Endothelial cell of umbilical vein (primary cell): ENCODE measurements around the gene PANX2. TPM values are rescaled to one million over a fixed set of nuclear protein-coding genes. Genes with fewer than 3 reads are reported as not detected.

Source experiments
- BruUV-seq: library from RNA; stranded (reverse); fragments of 400-500 nt; replicated peaks from 2 replicates; lab custom pipeline; 2021; lab: Mats Ljungman, UMichigan
- CTCF ChIA-PET: fragments of 300-600, 350-600 bp; sonication (Branson Sonifier 250); formaldehyde crosslinking; loops from one replicate; lab custom pipeline; 2021; ENCODE audit warnings: antibody characterized with exemption, inconsistent platforms; lab: Charles Lee
- POLR2A ChIA-PET: fragments of 300-600, 350-600 bp; sonication (Branson Sonifier 250); formaldehyde crosslinking; loops from one replicate; lab custom pipeline; 2021; ENCODE audit warnings: antibody characterized with exemption, inconsistent platforms; lab: Charles Lee
- DNase-seq: peaks from one replicate; pipeline ENCODE4 v3.0.0-alpha.2; 2011; ENCODE audit warnings: low read depth, low spot score
- FAIRE-seq: peaks from 2 replicates; lab custom pipeline; 2011; peaks lifted over from hg19 to GRCh38; lab: Jason Lieb, UNC
- H2AFZ ChIP-seq: 2 replicates; pipeline ENCODE4 v1.6.0; 2012; ENCODE audit warnings: low read depth, low read length, control low read depth, inconsistent platforms
- H3K27ac ChIP-seq: 2 replicates; pipeline ENCODE4 v1.5.1; 2011; ENCODE audit warnings: low read depth, mild to moderate bottlenecking, control low read depth, low read length, moderate library complexity; ENCODE audit not compliant: insufficient read depth
- H3K27me3 ChIP-seq, 2 experiments: 2 replicates each; pipeline versions ENCODE4 v1.6.0 to v1.6.1; 2011; ENCODE audit warnings: low read length in 2 of 2, mixed read lengths in 1 of 2; ENCODE audit not compliant: control insufficient read depth in 2 of 2, insufficient read depth in 2 of 2
- H3K36me3 ChIP-seq, 2 experiments: 2 replicates in 1 of 2; 3 replicates in 1 of 2; pipeline ENCODE4 v1.5.1; 2011; ENCODE audit warnings: low read length in 2 of 2, mild to moderate bottlenecking in 1 of 2, moderate library complexity in 1 of 2; ENCODE audit not compliant: control insufficient read depth in 2 of 2, insufficient read depth in 2 of 2; ENCODE audit errors: extremely low read depth in 1 of 2
- H3K4me1 ChIP-seq: 3 replicates; pipeline ENCODE4 v1.5.1; 2011; ENCODE audit warnings: mild to moderate bottlenecking, low read length; ENCODE audit not compliant: control insufficient read depth, insufficient read depth; ENCODE audit errors: extremely low read depth
- H3K4me2 ChIP-seq: 2 replicates; pipeline ENCODE4 v1.6.1; 2011; ENCODE audit warnings: low read length, control low read depth, mixed read lengths; ENCODE audit not compliant: insufficient read depth
- H3K4me3 ChIP-seq, 3 experiments: fragments of 200-600 bp in 1 of 3; sonication (generic), shearing (Covaris generic) in 1 of 3; replicated peaks in 1 of 3; 2 replicates each; pipeline ENCODE4 v1.5.1; 2011 to 2016; ENCODE audit warnings: control low read depth in 3 of 3, low read length in 3 of 3, mild to moderate bottlenecking in 2 of 3, inconsistent platforms in 1 of 3, low read depth in 1 of 3, moderate library complexity in 1 of 3; ENCODE audit not compliant: insufficient read depth in 1 of 3
- H3K79me2 ChIP-seq: 2 replicates; pipeline ENCODE4 v1.6.0; 2012; ENCODE audit warnings: low read length, inconsistent platforms; ENCODE audit not compliant: control insufficient read depth, insufficient read depth
- H3K9ac ChIP-seq: replicated peaks from 2 replicates; pipeline ENCODE3; 2011; ENCODE audit warnings: low read length, control low read depth; ENCODE audit not compliant: insufficient read depth; ENCODE audit errors: extremely low read depth
- H3K9me1 ChIP-seq: replicated peaks from 3 replicates; pipeline ENCODE4 v1.6.0; 2011; ENCODE audit warnings: mild to moderate bottlenecking, low read length; ENCODE audit not compliant: control insufficient read depth, insufficient read depth; ENCODE audit errors: extremely low read depth
- H3K9me3 ChIP-seq: replicated peaks from 2 replicates; pipeline ENCODE4 v1.5.1; 2012; ENCODE audit warnings: low read length, inconsistent platforms; ENCODE audit not compliant: control insufficient read depth, insufficient read depth
- H4K20me1 ChIP-seq: replicated peaks from 2 replicates; pipeline ENCODE3; 2011; ENCODE audit warnings: mild to moderate bottlenecking, low read length; ENCODE audit not compliant: control insufficient read depth, insufficient read depth; ENCODE audit errors: extremely low read depth
- EZH2 ChIP-seq: IDR thresholded peaks from 2 replicates; pipeline ENCODE4 v1.6.1; 2012; ENCODE audit warnings: borderline replicate concordance, low read depth, mild to moderate bottlenecking, moderate library complexity, low read length, inconsistent platforms; ENCODE audit not compliant: severe bottlenecking
- FOS ChIP-seq: IDR thresholded peaks from 2 replicates; pipeline ENCODE4 v1.6.1; 2011; ENCODE audit warnings: mild to moderate bottlenecking, low read length, moderate library complexity, borderline replicate concordance; ENCODE audit not compliant: insufficient read depth
- GATA2 ChIP-seq: IDR thresholded peaks from 2 replicates; pipeline ENCODE4 v1.7.0; 2011; ENCODE audit warnings: low read depth, mild to moderate bottlenecking, moderate library complexity, mixed read lengths, low read length; ENCODE audit not compliant: insufficient read length, insufficient read depth
- JUN ChIP-seq: IDR thresholded peaks from 2 replicates; pipeline ENCODE4 v1.6.1; 2011; ENCODE audit warnings: borderline replicate concordance, low read depth; ENCODE audit not compliant: insufficient read length, insufficient read depth
- MAX ChIP-seq: IDR thresholded peaks from 2 replicates; pipeline ENCODE4 v1.6.1; 2011; ENCODE audit not compliant: insufficient read depth, insufficient read length
- MYC ChIP-seq: IDR thresholded peaks from one replicate; pipeline ENCODE4 v1.6.1; 2011; ENCODE audit warnings: mild to moderate bottlenecking, low read depth, low read length
- POLR2A ChIP-seq: IDR thresholded peaks from 2 replicates; pipeline ENCODE4 v1.6.1; 2012; ENCODE audit warnings: low read depth, mild to moderate bottlenecking, control low read depth, low read length
- POLR2AphosphoS5 ChIP-seq: IDR thresholded peaks from 2 replicates; pipeline ENCODE4 v1.6.1; 2012; ENCODE audit warnings: low read depth, mild to moderate bottlenecking, control low read depth, low read length, moderate library complexity; ENCODE audit not compliant: insufficient read depth
- dilution Hi-C: fragments of 300-500 bp; cut with MboI; formaldehyde crosslinking; loops from one replicate; pipeline ENCODE4 v1.15.0; 2019; ENCODE audit warnings: low sequenced_read_pairs; ENCODE audit not compliant: extremely low pct_ligation_motif_present
- intact Hi-C: fragments of 100-400 bp; cut with micrococcal nuclease; formaldehyde crosslinking; loops from one replicate; pipeline ENCODE4 v1.10.0; 2022
- polyA plus RNA-seq, 4 experiments: library from polyadenylated mRNA; depleted of rRNA in 3 of 4; stranded (reverse) in 3 of 4; unstranded in 1 of 4; fragments of >200 nt; gene quantifications; 2 replicates each; pipeline versions ENCODE4 v1.2.1 to v1.2.3, GENCODE V29; 2011 to 2012; ENCODE audit warnings: missing spikeins in 1 of 4
- total RNA-seq: library from RNA; stranded (reverse); gene quantifications from 2 replicates; pipeline ENCODE4 v1.2.3, GENCODE V29; 2021
- TF ChIP-seq, protein P1 (sequence below), 2 donors: IDR thresholded peaks; 1 replicate in 1 of 2; 2 replicates in 1 of 2; pipeline ENCODE4 v1.5.1; 2011; ENCODE audit warnings: low read length in 2 of 2, mild to moderate bottlenecking in 2 of 2, moderate library complexity in 2 of 2, control low read depth in 1 of 2, inconsistent platforms in 1 of 2, low read depth in 1 of 2; ENCODE audit not compliant: insufficient read depth in 1 of 2; ENCODE audit errors: extremely low read depth in 1 of 2

The PANX2 gene
- total and polyA plus RNA-seq, 2 donors (not counting 3 experiments of a cell fraction or from before 2014, with no cell fraction given): 2.5 to 5.1 TPM

GRCh38 chr22:50184004-50184901, 13.7 kb downstream of the PANX2 start:
- Histone ChIP-seq H3K36me3 (no peaks in the 10 kb centered on the region), H3K9ac (no peak overlapping the region), H2AFZ (peak overlapping the region; percentile 92), H3K4me2 (no peak overlapping the region), H3K27me3 (no peaks in the 10 kb centered on the region), H3K9me3 (no peaks in the 10 kb centered on the region), H3K4me3 (no peak overlapping the region), H4K20me1 (no peaks in the 10 kb centered on the region), H3K79me2 (peaks cover 32% of the 10 kb centered on the region), H3K9me1 (no peaks in the 10 kb centered on the region), H3K27ac (no peak overlapping the region), H3K4me1 (peaks cover 19% of the 10 kb centered on the region)
- intact Hi-C loops (no loop called here), dilution Hi-C loops (no loop called here)
- POLR2A ChIA-PET: no interaction called here
- no TSS peak for BruUV-seq
- DNase-seq: no peak
- CTCF ChIA-PET: interaction anchor here (1.2 kb wide), 2 partner anchors 35 to 154 kb away, joined by 5 to 6 read pairs; no protein-coding TSS in a partner anchor
- TF ChIP-seq GATA2 (no peak), MAX (no peak), POLR2AphosphoS5 (no peak), EZH2 (no peak), FOS (no peak), MYC (no peak), POLR2A (no peak), JUN (no peak)
- TF ChIP-seq, protein P1, sequence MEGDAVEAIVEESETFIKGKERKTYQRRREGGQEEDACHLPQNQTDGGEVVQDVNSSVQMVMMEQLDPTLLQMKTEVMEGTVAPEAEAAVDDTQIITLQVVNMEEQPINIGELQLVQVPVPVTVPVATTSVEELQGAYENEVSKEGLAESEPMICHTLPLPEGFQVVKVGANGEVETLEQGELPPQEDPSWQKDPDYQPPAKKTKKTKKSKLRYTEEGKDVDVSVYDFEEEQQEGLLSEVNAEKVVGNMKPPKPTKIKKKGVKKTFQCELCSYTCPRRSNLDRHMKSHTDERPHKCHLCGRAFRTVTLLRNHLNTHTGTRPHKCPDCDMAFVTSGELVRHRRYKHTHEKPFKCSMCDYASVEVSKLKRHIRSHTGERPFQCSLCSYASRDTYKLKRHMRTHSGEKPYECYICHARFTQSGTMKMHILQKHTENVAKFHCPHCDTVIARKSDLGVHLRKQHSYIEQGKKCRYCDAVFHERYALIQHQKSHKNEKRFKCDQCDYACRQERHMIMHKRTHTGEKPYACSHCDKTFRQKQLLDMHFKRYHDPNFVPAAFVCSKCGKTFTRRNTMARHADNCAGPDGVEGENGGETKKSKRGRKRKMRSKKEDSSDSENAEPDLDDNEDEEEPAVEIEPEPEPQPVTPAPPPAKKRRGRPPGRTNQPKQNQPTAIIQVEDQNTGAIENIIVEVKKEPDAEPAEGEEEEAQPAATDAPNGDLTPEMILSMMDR (IDR thresholded peaks at IDR 0.05; ENCODE audit: extremely low read depth in 1 of 2, insufficient read depth in 1 of 2, low read depth in 1 of 2, low read length in 2 of 2): no peak
- no peak for FAIRE-seq
